CD14-positive monocyte (primary cell): Measurements from ENCODE around the gene LCORL. TPM values are rescaled to one million over a fixed set of nuclear protein-coding genes. Genes with fewer than 3 reads are reported as not detected.
A peak's percentile ranks its signal among the peaks of the same experiment; 100 is the strongest.

ENCODE experiments used
- DNase-seq, 3 donors: peaks; one replicate each; pipeline ENCODE4 v3.0.0-alpha.2; 2011 to 2022
- H2AFZ ChIP-seq: 2 replicates; pipeline ENCODE4 v1.6.0; 2012; ENCODE audit warnings: mild to moderate bottlenecking, low read depth, low read length, inconsistent platforms; ENCODE audit not compliant: insufficient read depth, poor library complexity, severe bottlenecking
- H3K27ac ChIP-seq, 2 donors: 1 replicate in 1 of 2; 2 replicates in 1 of 2; pipeline ENCODE4 v1.5.1; 2012 to 2013; ENCODE audit warnings: low read length in 2 of 2, control low read depth in 1 of 2, inconsistent platforms in 1 of 2, low read depth in 1 of 2, mild to moderate bottlenecking in 1 of 2
- H3K27me3 ChIP-seq, 2 donors: one replicate each; pipeline versions ENCODE4 v1.6.0 to v1.6.1; 2011 to 2013; ENCODE audit warnings: low read length in 2 of 2; ENCODE audit not compliant: control insufficient read depth in 2 of 2, insufficient read depth in 2 of 2
- H3K36me3 ChIP-seq, 2 donors: replicated peaks in 1 of 2; 1 replicate in 1 of 2; 2 replicates in 1 of 2; pipeline versions ENCODE4 v1.5.1 to v1.6.1; 2012 to 2013; ENCODE audit warnings: low read length in 2 of 2, control low read depth in 1 of 2, inconsistent platforms in 1 of 2, mild to moderate bottlenecking in 1 of 2; ENCODE audit not compliant: insufficient read depth in 2 of 2, control insufficient read depth in 1 of 2
- H3K4me1 ChIP-seq, 2 donors: 1 replicate in 1 of 2; 2 replicates in 1 of 2; pipeline versions ENCODE4 v1.5.1 to v1.6.1; 2012 to 2013; ENCODE audit warnings: low read length in 2 of 2, control low read depth in 1 of 2, inconsistent platforms in 1 of 2, mild to moderate bottlenecking in 1 of 2, moderate library complexity in 1 of 2; ENCODE audit not compliant: insufficient read depth in 2 of 2, control insufficient read depth in 1 of 2
- H3K4me2 ChIP-seq: replicated peaks from 2 replicates; pipeline ENCODE3; 2012; ENCODE audit warnings: low read length, moderate library complexity, mild to moderate bottlenecking; ENCODE audit not compliant: poor library complexity, severe bottlenecking; ENCODE audit errors: extremely low read depth
- H3K4me3 ChIP-seq, 3 experiments: fragments of 200-600 bp in 1 of 3; sonication (generic) in 1 of 3; replicated peaks in 1 of 3; 1 replicate in 2 of 3; 2 replicates in 1 of 3; pipeline ENCODE4 v1.5.1; 2011 to 2013; ENCODE audit warnings: low read length in 3 of 3, mild to moderate bottlenecking in 3 of 3, control low read depth in 2 of 3, low read depth in 2 of 3, inconsistent platforms in 1 of 3, moderate library complexity in 1 of 3
- H3K79me2 ChIP-seq: 2 replicates; pipeline ENCODE4 v1.6.0; 2012; ENCODE audit warnings: mild to moderate bottlenecking, control low read depth, inconsistent platforms, low read length, moderate library complexity; ENCODE audit not compliant: insufficient read depth
- H3K9ac ChIP-seq: 2 replicates; pipeline ENCODE4 v1.6.0; 2017; ENCODE audit warnings: low read length, mild to moderate bottlenecking; ENCODE audit not compliant: insufficient read depth, poor library complexity, severe bottlenecking
- H3K9me3 ChIP-seq, 2 donors: replicated peaks in 1 of 2; 1 replicate in 1 of 2; 2 replicates in 1 of 2; pipeline versions ENCODE4 v1.5.1 to v1.6.1; 2012 to 2013; ENCODE audit warnings: low read length in 2 of 2, control low read depth in 1 of 2; ENCODE audit not compliant: control insufficient read depth in 1 of 2, insufficient read depth in 1 of 2
- H4K20me1 ChIP-seq: 2 replicates; pipeline ENCODE4 v1.6.0; 2012; ENCODE audit warnings: mild to moderate bottlenecking, low read length, control low read depth, moderate library complexity; ENCODE audit not compliant: insufficient read depth
- H3K27ac Mint-ChIP-seq, 7 donors: one replicate each; pipeline ENCODE4 v1.8.0; 2020; ENCODE audit warnings: mild to moderate bottlenecking in 7 of 7, mixed read lengths in 7 of 7, moderate library complexity in 6 of 7, inconsistent platforms in 2 of 7
- H3K27me3 Mint-ChIP-seq, 3 donors: one replicate each; pipeline ENCODE4 v1.8.0; 2021 to 2022; ENCODE audit warnings: low read depth in 3 of 3, mild to moderate bottlenecking in 3 of 3, mixed read lengths in 3 of 3, moderate library complexity in 3 of 3, inconsistent platforms in 1 of 3
- H3K36me3 Mint-ChIP-seq, 2 donors: one replicate each; pipeline ENCODE4 v1.8.0; 2020; ENCODE audit warnings: mixed read lengths in 2 of 2, inconsistent platforms in 1 of 2, mild to moderate bottlenecking in 1 of 2
- H3K4me1 Mint-ChIP-seq: one replicate; pipeline ENCODE4 v1.8.0; 2020; ENCODE audit warnings: mild to moderate bottlenecking, mixed read lengths
- H3K4me3 Mint-ChIP-seq, 2 donors: one replicate each; pipeline ENCODE4 v1.8.0; 2020; ENCODE audit warnings: mild to moderate bottlenecking in 2 of 2, mixed read lengths in 2 of 2, moderate library complexity in 1 of 2
- H3K9me3 Mint-ChIP-seq, 7 donors: one replicate each; pipeline ENCODE4 v1.8.0; 2020 to 2022; ENCODE audit warnings: mixed read lengths in 7 of 7, mild to moderate bottlenecking in 6 of 7, moderate library complexity in 6 of 7, inconsistent platforms in 2 of 7
- WGBS: methylation state at CpG from one replicate; pipeline ENCODE4 v1.1.5; 2013; ENCODE audit warnings: missing lambda C conversion rate; ENCODE audit not compliant: insufficient coverage; 5-methylcytosine and 5-hydroxymethylcytosine counted together
- intact Hi-C, 2 donors: fragments of 100-400 bp; cut with micrococcal nuclease; formaldehyde crosslinking; loops; one replicate each; pipeline versions ENCODE4 v1.15.0 to v1.15.1; 2023
- polyA plus RNA-seq, 3 donors: library from polyadenylated mRNA; depleted of rRNA in 1 of 3; unstranded in 2 of 3; stranded (reverse) in 1 of 3; fragments of 300-500 nt in 2 of 3; fragments of >200 nt in 1 of 3; fragmentation: Illumina TruSeq in 2 of 3; gene quantifications; 1 replicate in 2 of 3; 2 replicates in 1 of 3; pipeline ENCODE4 v1.2.3, GENCODE V29; 2012 to 2021
- TF ChIP-seq, protein P1 (sequence below): fragments of 200-600 bp; IDR thresholded peaks from one replicate; pipeline ENCODE4 v1.8.0; 2022; ENCODE audit warnings: antibody characterized with exemption, mild to moderate bottlenecking

LCORL gene
- polyA plus RNA-seq, 3 donors = 3.1 to 19.1 (median 9.6) TPM

DNA sequence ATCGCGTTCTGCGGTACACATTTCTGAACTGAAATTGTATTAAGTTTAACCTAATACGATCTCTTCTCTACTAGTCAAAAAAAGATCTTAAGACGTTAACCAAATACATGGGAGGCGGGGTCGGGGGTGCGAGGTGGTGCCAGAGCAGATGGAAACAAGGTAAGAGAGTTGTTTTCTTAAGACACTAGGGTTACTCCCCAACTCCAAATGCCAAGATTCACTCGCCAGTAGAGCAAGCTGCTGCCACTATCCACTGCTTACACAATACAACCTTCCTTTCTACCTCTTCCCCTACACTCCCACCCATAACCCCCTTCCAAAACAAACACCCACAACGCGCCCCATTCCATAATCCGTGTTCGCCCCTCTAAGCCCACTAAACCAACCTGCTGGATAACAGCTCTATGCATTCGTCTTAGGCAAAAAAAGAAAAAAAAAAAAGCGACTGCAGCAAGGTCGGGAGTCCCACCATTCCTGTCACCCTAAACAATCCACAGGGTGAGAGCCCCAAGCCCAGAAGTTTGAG, 1.3 kb downstream of the LCORL start:
- Histone ChIP-seq H3K27ac (peak overlapping the region in 1 of 2 donors; percentile 91), H3K27me3 (peaks cover 13 to 15% of the 10 kb centered on the region in 2 donors), H4K20me1 (peaks cover 55% of the 10 kb centered on the region), H3K36me3 (no peaks in the 10 kb centered on the region), H3K4me2 (peak overlapping the region; percentile 98), H3K9ac (peak overlapping the region; percentile 91), H3K4me3 (peak overlapping the region; percentile 66 to 97 (median 69)), H3K9me3 (no peaks in the 10 kb centered on the region), H2AFZ (peak overlapping the region; percentile 94), H3K4me1 (peaks cover 21 to 33% of the 10 kb centered on the region in 2 donors), H3K79me2 (peaks cover 62% of the 10 kb centered on the region)
- DNase-seq = peak in 1 of 3 donors; percentile 13
- peak overlapping the region; percentile 88 to 97 (median 92) for H3K27ac Mint-ChIP-seq
- TF ChIP-seq, protein P1, sequence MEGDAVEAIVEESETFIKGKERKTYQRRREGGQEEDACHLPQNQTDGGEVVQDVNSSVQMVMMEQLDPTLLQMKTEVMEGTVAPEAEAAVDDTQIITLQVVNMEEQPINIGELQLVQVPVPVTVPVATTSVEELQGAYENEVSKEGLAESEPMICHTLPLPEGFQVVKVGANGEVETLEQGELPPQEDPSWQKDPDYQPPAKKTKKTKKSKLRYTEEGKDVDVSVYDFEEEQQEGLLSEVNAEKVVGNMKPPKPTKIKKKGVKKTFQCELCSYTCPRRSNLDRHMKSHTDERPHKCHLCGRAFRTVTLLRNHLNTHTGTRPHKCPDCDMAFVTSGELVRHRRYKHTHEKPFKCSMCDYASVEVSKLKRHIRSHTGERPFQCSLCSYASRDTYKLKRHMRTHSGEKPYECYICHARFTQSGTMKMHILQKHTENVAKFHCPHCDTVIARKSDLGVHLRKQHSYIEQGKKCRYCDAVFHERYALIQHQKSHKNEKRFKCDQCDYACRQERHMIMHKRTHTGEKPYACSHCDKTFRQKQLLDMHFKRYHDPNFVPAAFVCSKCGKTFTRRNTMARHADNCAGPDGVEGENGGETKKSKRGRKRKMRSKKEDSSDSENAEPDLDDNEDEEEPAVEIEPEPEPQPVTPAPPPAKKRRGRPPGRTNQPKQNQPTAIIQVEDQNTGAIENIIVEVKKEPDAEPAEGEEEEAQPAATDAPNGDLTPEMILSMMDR = no peak
- H3K36me3 Mint-ChIP-seq = peaks cover 0 to 3% of the 10 kb centered on the region in 2 donors
- peaks cover 0 to 1% (median 0%) of the 10 kb centered on the region in 7 donors for H3K9me3 Mint-ChIP-seq
- peaks cover 40% of the 10 kb centered on the region for H3K4me1 Mint-ChIP-seq
- peaks cover 4 to 19% (median 17%) of the 10 kb centered on the region in 3 donors for H3K27me3 Mint-ChIP-seq
- H3K4me3 Mint-ChIP-seq = peak overlapping the region; percentile 99 to 100
- intact Hi-C loops = loop anchor here (5.0 kb wide), 2 partner anchors 208 to 443 kb away; partner anchors contain the start of genes DCAF16 (in 2 of the 2), NCAPG (in 2 of the 2) and LAP3 (in 1 of the 2)
- 3% methylated on average over 6 of the region's 16 CpGs for WGBS

- Mint-ChIP-seq H3K4me3 (peak overlapping the region in 1 of 2 donors; percentile 71), H3K27me3 (no peaks in the 10 kb centered on the region), H3K9me3 (peaks cover 0 to 5% (median 0%) of the 10 kb centered on the region in 7 donors), H3K4me1 (peaks cover 39% of the 10 kb centered on the region), H3K36me3 (peaks cover 0 to 5% of the 10 kb centered on the region in 2 donors), H3K27ac (peak overlapping the region in 3 of 7 donors; percentile 6 to 69 (median 27))
- Histone ChIP-seq H3K36me3 (no peaks in the 10 kb centered on the region), H4K20me1 (peaks cover 98% of the 10 kb centered on the region), H3K4me2 (no peak overlapping the region), H3K4me1 (peaks cover 12 to 13% of the 10 kb centered on the region in 2 donors), H3K9ac (no peak overlapping the region), H3K79me2 (peaks cover 100% of the 10 kb centered on the region), H3K27ac (no peak overlapping the region), H3K4me3 (no peak overlapping the region), H3K27me3 (no peaks in the 10 kb centered on the region), H2AFZ (no peak overlapping the region), H3K9me3 (peaks cover 0 to 3% of the 10 kb centered on the region in 2 donors)
- WGBS = no CpG with 5 or more reads among the region's 1 CpG
- intact Hi-C loops = no loop called here
- no peak for DNase-seq
- TF ChIP-seq, protein P1 = no peak
Measured at GRCh38 chr4:18014269-18014668, 7.3 kb downstream of the LCORL start.
